HG03460 (cell line): ENCODE measurements around the gene ADPRH.

Source experiments
- ATAC-seq: cut with Tn5 transposase; IDR thresholded peaks from one replicate; pipeline ENCODE4 v1.9.1; 2021; ENCODE audit not compliant: unreplicated experiment

ADPRH gene

GRCh38 chr3:119628390-119628789 is 49.1 kb downstream of the ADPRH start:
- ATAC-seq = peak; percentile 65

DNA sequence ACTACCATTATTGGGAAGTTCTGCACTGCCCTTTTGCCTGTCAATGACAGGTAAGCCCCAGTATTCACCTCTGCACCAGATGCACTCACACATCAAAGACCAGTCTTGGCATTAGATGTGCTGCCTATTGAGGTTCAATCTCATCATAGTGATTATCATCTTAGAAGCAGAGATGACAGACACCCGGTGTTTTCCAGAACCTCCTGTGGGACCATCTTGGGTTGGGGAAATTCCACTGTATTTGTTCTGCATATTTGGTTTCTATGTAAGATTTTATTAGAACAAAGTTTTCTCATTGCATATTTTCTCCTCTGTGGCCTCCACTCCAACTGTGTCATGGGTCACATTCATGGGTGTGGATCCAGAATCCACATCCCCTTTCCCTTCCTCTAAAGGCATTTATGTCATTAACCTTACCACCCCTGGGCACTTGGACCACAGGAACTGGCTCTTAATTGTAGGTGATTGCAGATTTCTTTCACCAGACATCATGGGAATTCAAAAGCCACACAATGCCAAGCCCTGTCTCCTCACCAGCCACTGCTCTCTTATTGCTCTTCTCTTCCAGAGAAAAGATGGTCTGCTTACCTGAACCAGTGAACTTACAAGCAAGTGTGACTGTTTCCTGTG is 49.6 kb downstream of the ADPRH start:
- peak; percentile 32 for ATAC-seq

DNA sequence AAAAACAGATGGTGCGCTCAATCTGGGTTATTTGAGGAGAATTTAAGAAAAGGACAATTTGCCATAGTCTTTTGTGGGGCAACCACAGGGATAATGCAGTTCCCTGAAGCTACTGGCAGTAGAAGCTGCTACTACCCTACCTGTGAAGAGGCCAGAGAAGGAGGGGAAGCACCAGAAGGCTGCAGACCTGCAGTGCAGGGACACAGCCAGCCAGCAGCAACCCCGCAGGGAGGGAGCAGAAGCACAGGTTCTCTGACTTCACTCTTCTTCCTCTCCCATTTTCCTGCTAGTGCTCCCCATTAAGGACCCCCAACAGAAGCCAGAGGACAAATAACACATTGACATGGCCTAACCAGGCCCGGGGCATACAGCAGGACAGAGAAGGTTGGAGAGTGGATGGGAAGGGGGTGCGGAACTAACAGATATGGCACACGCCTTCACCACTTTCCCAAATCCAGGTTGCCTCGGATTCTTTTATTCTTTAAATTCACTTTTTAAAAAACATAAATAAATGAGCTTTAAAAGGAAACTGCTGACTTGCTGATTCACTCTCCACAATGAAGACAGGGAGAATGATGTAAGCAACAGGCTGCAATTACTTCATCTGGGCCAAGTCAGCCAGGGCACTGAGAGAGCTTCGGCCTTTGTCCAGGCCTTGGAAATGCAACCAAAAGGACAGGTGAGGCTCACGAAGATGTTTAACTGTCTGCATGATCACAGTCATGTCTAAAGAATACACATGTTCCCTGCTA is 51.0 kb downstream of the ADPRH start:
- ATAC-seq = no peak

- no peak for ATAC-seq
These were observed 51.6 kb downstream of the ADPRH start for GRCh38 chr3:119630880-119631329.

GRCh38 chr3:119631516-119631915 is 52.2 kb downstream of the ADPRH start:
- no peak for ATAC-seq

- ATAC-seq = no peak
These were observed 52.9 kb downstream of the ADPRH start for GRCh38 chr3:119632216-119632615.

DNA sequence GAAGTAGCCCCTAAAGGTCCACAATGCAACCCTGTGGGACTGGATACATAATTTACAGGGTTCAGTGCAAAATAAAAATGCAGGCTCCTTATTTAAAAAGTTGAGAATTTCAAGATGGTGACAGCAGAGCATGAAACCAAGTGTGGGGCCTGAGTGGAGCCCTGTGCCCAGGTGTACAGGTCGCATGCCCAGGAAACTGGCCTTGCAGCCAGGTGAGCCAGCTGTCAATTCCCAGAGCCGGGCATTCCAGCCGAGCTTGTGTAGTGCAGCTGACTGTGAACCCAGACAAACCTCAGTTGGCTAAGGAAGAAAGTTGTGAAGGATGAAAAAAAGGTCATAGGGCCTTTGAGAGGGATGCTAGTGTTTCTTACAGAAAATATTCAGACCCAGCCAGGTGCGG is 53.5 kb downstream of the ADPRH start:
- no peak for ATAC-seq

- ATAC-seq = no peak
These were observed 56.4 kb downstream of the ADPRH start for GRCh38 chr3:119635719-119636118.

DNA sequence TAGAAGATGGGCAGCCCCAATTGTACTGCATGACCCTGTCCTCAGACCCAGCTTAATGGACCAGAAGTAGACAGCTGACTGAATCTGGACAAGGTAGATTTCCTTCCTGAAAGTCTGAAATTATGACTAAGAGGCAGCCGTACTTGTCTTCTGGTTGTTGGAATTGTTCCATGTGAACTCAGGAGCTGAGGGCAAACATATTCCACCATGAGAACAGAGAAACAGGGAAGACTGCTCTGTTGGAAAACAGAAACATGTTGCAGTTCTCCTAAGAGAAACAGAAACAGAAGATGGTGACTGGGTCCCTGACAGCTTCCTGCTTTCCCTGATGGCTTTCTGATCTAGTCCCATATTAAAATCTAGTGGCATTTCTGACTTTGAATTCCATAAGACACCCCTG is 57.0 kb downstream of the ADPRH start:
- no peak for ATAC-seq

DNA sequence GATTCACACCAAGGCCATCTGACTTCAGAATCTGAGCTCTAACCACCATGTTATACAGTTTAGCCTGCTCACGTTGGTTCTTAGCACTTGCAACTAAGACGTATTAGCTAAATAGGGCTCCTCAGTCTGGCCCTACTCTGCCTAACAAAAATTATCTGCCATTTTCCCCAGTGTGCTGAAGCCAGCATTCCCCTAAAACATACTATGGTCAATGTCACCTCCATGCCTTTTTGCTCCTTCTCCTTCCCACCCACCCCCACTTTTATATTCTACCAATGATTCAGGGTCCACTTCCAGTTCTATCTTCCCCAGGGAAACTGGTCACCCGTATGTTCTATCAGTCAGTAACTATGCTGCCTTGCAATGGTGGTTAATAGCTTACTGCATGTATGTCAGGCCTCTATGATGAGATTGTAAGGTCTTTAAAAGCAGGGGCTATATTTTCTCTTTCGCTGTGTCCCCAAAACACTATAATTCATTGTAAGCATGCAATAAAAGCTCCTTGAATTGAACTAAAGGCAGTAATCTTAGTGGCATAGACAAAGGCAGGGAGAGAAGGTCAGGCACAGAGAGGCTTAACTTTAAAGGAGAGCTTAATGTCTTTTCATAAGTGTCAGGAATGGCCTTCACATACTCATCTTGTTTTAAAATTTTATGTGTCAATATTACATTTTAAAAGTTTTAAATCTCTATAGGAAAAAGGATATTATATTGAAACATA is 57.8 kb downstream of the ADPRH start:
- no peak for ATAC-seq

DNA sequence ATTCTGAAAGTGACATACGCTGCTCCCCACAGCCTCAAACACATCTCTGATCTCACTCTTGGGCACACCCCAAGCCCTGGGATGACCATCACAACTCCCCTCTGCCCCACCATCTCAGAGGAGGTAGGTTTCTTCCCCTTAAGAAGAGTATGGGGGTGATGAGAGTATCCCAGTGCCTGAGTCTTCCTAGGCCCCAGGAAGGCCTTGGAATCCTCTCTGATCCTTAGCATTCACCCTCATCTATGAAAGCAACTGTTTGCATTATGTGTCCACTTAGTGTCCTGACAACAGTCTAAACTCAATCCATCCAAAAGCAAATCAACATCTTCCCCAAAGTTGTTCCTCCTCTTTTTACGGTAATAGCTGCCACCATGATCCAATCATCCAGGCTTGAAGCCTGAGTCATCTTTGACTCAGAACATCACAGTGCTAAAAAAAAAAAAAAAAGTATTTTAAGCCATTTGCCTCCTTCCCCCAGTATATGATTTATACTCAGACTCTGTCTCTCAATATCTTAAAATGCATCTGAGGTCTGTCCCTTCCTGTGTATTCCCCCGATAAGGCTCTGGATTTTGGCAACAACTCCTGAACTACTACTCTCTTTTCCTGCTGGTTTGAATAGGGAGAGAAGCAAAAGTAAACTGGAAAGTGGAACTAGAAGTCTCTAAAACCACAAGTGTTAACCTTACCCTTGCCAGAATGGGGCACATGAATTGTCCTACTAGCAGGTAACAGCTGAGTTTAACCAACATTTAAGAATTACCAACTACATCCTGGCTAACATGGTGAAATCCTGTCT is 58.6 kb downstream of the ADPRH start:
- peak; percentile 42 for ATAC-seq
